H1 (cell line): ENCODE data around the gene EFEMP2. TPM values are rescaled to one million over a fixed set of nuclear protein-coding genes. Genes with fewer than 3 reads are reported as not detected.

ENCODE experiments used
- CTCF ChIA-PET: fragments of 300-600 bp; sonication (Branson Sonifier 250); formaldehyde crosslinking; loops from one replicate; lab custom pipeline; 2021; ENCODE audit not compliant: partially characterized antibody; lab: Charles Lee
- POLR2A ChIA-PET: fragments of 300-600 bp; sonication (Branson Sonifier 250); formaldehyde crosslinking; loops from one replicate; lab custom pipeline; 2021; ENCODE audit warnings: inconsistent platforms; ENCODE audit not compliant: partially characterized antibody; lab: Charles Lee
- DNase-seq, 2 experiments: peaks; one replicate each; pipeline versions ENCODE4 v3.0.0 to v3.0.0-alpha.2; 2010 to 2022; ENCODE audit warnings: low spot score in 2 of 2, low read depth in 1 of 2, mixed read lengths in 1 of 2
- FAIRE-seq: peaks from 2 replicates; lab custom pipeline; 2011; peaks lifted over from hg19 to GRCh38; lab: Jason Lieb, UNC
- H2AFZ ChIP-seq: 2 replicates; pipeline ENCODE4 v1.8.1; 2012; ENCODE audit warnings: low read length, inconsistent platforms
- H2AK5ac ChIP-seq: 2 replicates; pipeline ENCODE4 v1.6.1; 2013; ENCODE audit warnings: low read depth, low read length
- H2BK120ac ChIP-seq: replicated peaks from 2 replicates; pipeline ENCODE3; 2013; ENCODE audit warnings: low read depth, low read length, inconsistent platforms
- H2BK12ac ChIP-seq: 2 replicates; pipeline ENCODE4 v1.6.1; 2013; ENCODE audit warnings: low read depth, low read length
- H2BK15ac ChIP-seq: 2 replicates; pipeline ENCODE4 v1.6.1; 2013; ENCODE audit warnings: low read length
- H2BK20ac ChIP-seq: 2 replicates; pipeline ENCODE4 v1.6.1; 2013; ENCODE audit warnings: low read length
- H2BK5ac ChIP-seq: 2 replicates; pipeline ENCODE4 v1.6.1; 2013; ENCODE audit warnings: low read depth, low read length
- H3K14ac ChIP-seq: 2 replicates; pipeline ENCODE4 v1.6.1; 2013; ENCODE audit warnings: inconsistent platforms; ENCODE audit not compliant: insufficient read length
- H3K18ac ChIP-seq: 2 replicates; pipeline ENCODE4 v1.6.1; 2013; ENCODE audit warnings: low read length; ENCODE audit errors: extremely low read depth
- H3K23ac ChIP-seq: 2 replicates; pipeline ENCODE4 v1.6.1; 2013; ENCODE audit warnings: inconsistent platforms; ENCODE audit not compliant: insufficient read length
- H3K23me2 ChIP-seq: 2 replicates; pipeline ENCODE4 v1.6.1; 2013; ENCODE audit warnings: low read depth, low read length
- H3K27ac ChIP-seq: 2 replicates; pipeline ENCODE4 v1.6.1; 2011; ENCODE audit warnings: low read depth, low read length, inconsistent platforms
- H3K27me3 ChIP-seq, 4 experiments: replicated peaks in 1 of 4; 1 replicate in 1 of 4; 2 replicates in 3 of 4; pipeline versions ENCODE4 v1.6.1 to v1.8.1; 2011 to 2013; ENCODE audit warnings: low read length in 3 of 4, mild to moderate bottlenecking in 3 of 4, inconsistent platforms in 2 of 4, mixed read lengths in 2 of 4, moderate library complexity in 1 of 4; ENCODE audit not compliant: control insufficient read depth in 3 of 4, insufficient read depth in 3 of 4; ENCODE audit errors: extremely low read depth in 1 of 4
- H3K36me3 ChIP-seq, 4 experiments: 2 replicates each; pipeline versions ENCODE4 v1.6.1 to v1.8.1; 2011 to 2013; ENCODE audit warnings: mild to moderate bottlenecking in 4 of 4, low read length in 3 of 4, moderate library complexity in 2 of 4, control low read depth in 1 of 4, inconsistent platforms in 1 of 4; ENCODE audit not compliant: insufficient read depth in 4 of 4, control insufficient read depth in 2 of 4
- H3K4ac ChIP-seq: replicated peaks from 2 replicates; pipeline ENCODE3; 2013; ENCODE audit warnings: low read length, low read depth, mixed read lengths, inconsistent platforms; ENCODE audit not compliant: insufficient read length
- H3K4me1 ChIP-seq, 4 experiments: replicated peaks in 1 of 4; 1 replicate in 1 of 4; 2 replicates in 3 of 4; pipeline versions ENCODE4 v1.6.1 to v1.8.1; 2011 to 2013; ENCODE audit warnings: low read length in 3 of 4, inconsistent platforms in 2 of 4, mixed read lengths in 1 of 4; ENCODE audit not compliant: insufficient read depth in 4 of 4, control insufficient read depth in 3 of 4
- H3K4me2 ChIP-seq, 2 experiments: 2 replicates each; pipeline versions ENCODE4 v1.6.1 to v1.8.1; 2011 to 2013; ENCODE audit warnings: low read depth in 2 of 2, low read length in 2 of 2, control low read depth in 1 of 2, inconsistent platforms in 1 of 2, mild to moderate bottlenecking in 1 of 2; ENCODE audit not compliant: insufficient read depth in 1 of 2
- H3K4me3 ChIP-seq, 4 experiments: fragments of 200-600, 300-600 bp in 1 of 4; sonication (generic), shearing (Covaris generic), sonication (Bioruptor Twin) in 1 of 4; 2 replicates each; pipeline versions ENCODE4 v1.5.1 to v1.8.1; 2011 to 2016; ENCODE audit warnings: low read length in 4 of 4, low read depth in 3 of 4, control low read depth in 2 of 4, inconsistent platforms in 2 of 4, mild to moderate bottlenecking in 2 of 4, mixed read lengths in 1 of 4, moderate library complexity in 1 of 4; ENCODE audit not compliant: insufficient read depth in 2 of 4; ENCODE audit errors: extremely low read depth in 1 of 4
- H3K56ac ChIP-seq: replicated peaks from 2 replicates; pipeline ENCODE3; 2013; ENCODE audit warnings: low read depth, mild to moderate bottlenecking, mixed read lengths, low read length, inconsistent platforms; ENCODE audit not compliant: insufficient read length
- H3K79me1 ChIP-seq: 2 replicates; pipeline ENCODE4 v1.6.1; 2013; ENCODE audit warnings: low read depth, low read length, control low read depth
- H3K79me2 ChIP-seq, 2 experiments: 2 replicates each; pipeline versions ENCODE4 v1.6.1 to v1.8.1; 2012 to 2013; ENCODE audit warnings: low read length in 2 of 2, mild to moderate bottlenecking in 2 of 2, inconsistent platforms in 1 of 2; ENCODE audit not compliant: insufficient read depth in 2 of 2, control insufficient read depth in 1 of 2
- H3K9ac ChIP-seq, 4 experiments: replicated peaks in 1 of 4; 1 replicate in 1 of 4; 2 replicates in 3 of 4; pipeline versions ENCODE4 v1.6.1 to v1.8.1; 2011 to 2013; ENCODE audit warnings: low read depth in 3 of 4, low read length in 3 of 4, control low read depth in 2 of 4, mild to moderate bottlenecking in 2 of 4, moderate library complexity in 2 of 4, inconsistent platforms in 1 of 4; ENCODE audit errors: extremely low read depth in 1 of 4
- H3K9me3 ChIP-seq, 2 experiments: 2 replicates each; pipeline versions ENCODE4 v1.6.1 to v1.8.1; 2012 to 2013; ENCODE audit warnings: mild to moderate bottlenecking in 2 of 2, moderate library complexity in 2 of 2, control low read depth in 1 of 2, inconsistent platforms in 1 of 2, low read depth in 1 of 2, low read length in 1 of 2, mixed read lengths in 1 of 2; ENCODE audit not compliant: insufficient read depth in 2 of 2
- H4K20me1 ChIP-seq, 2 experiments: replicated peaks in 1 of 2; 2 replicates each; pipeline versions ENCODE3 to v1.8.1; 2011 to 2013; ENCODE audit warnings: inconsistent platforms in 2 of 2, low read length in 2 of 2, mild to moderate bottlenecking in 1 of 2; ENCODE audit not compliant: insufficient read depth in 2 of 2, control insufficient read depth in 1 of 2
- H4K5ac ChIP-seq: 2 replicates; pipeline ENCODE4 v1.6.1; 2013; ENCODE audit warnings: low read length, low read depth, mixed read lengths, inconsistent platforms; ENCODE audit not compliant: insufficient read length
- H4K8ac ChIP-seq: 2 replicates; pipeline ENCODE4 v1.8.0; 2013; ENCODE audit warnings: mild to moderate bottlenecking, moderate library complexity, low read length, inconsistent platforms; ENCODE audit not compliant: insufficient read depth; ENCODE audit errors: extremely low read depth
- H4K91ac ChIP-seq: replicated peaks from 2 replicates; pipeline ENCODE3; 2013; ENCODE audit warnings: low read length, mixed read lengths, inconsistent platforms; ENCODE audit not compliant: insufficient read length
- BCL11A ChIP-seq, 2 experiments: IDR thresholded peaks; one replicate each; pipeline ENCODE4 v1.6.1; 2011; ENCODE audit warnings: low read depth in 2 of 2, low read length in 2 of 2, mild to moderate bottlenecking in 2 of 2
- KDM5A ChIP-seq: fragments of 200-600 bp; IDR thresholded peaks from 2 replicates; pipeline ENCODE4 v1.7.1; 2012; ENCODE audit warnings: mild to moderate bottlenecking, low read length, inconsistent platforms, mixed read lengths
- MAX ChIP-seq: IDR thresholded peaks from 2 replicates; pipeline ENCODE4 v1.6.1; 2012; ENCODE audit warnings: inconsistent platforms
- NRF1 ChIP-seq: IDR thresholded peaks from 2 replicates; pipeline ENCODE4 v1.6.1; 2011; ENCODE audit warnings: mild to moderate bottlenecking, low read depth, low read length, improper control_type of control experiment
- SUZ12 ChIP-seq: fragments of 200-600 bp; sonication (generic); IDR thresholded peaks from 2 replicates; pipeline ENCODE4 v1.6.1; 2012; ENCODE audit warnings: mild to moderate bottlenecking, inconsistent platforms, low read length, moderate library complexity, mixed read lengths
- WGBS, 2 experiments: shearing (Covaris generic) in 1 of 2; methylation state at CpG; one replicate each; pipeline versions ENCODE4 v1.1.6 to v1.1.7; 2013 to 2015; ENCODE audit warnings: low lambda C conversion rate in 2 of 2, mixed read lengths in 2 of 2, inconsistent platforms in 1 of 2, low coverage in 1 of 2, missing lambda C conversion rate in 1 of 2; ENCODE audit not compliant: insufficient replicate concordance in 2 of 2, insufficient coverage in 1 of 2, insufficient read length in 1 of 2; ENCODE audit errors: extremely low coverage in 1 of 2, missing lambda C conversion rate in 1 of 2; 5-methylcytosine and 5-hydroxymethylcytosine counted together
- polyA plus RNA-seq, 7 experiments: library from polyadenylated mRNA; depleted of rRNA in 3 of 7; stranded (reverse) in 5 of 7; unstranded in 2 of 7; fragments of >200 nt in 5 of 7; fragments of 200-250 nt in 2 of 7; gene quantifications; 1 replicate in 5 of 7; 2 replicates in 1 of 7; 4 replicates in 1 of 7; pipeline versions ENCODE4 v1.2.1 to v1.2.3, GENCODE V29; 2011 to 2013; ENCODE audit warnings: missing spikeins in 2 of 7, mixed read lengths in 2 of 7
- total RNA-seq: library from RNA; stranded (reverse); fragmentation: NEBNext Ultra II Directional; extraction: Animal tissue kit (Norgen Biotek cat#: 25700); gene quantifications from 2 replicates; pipeline ENCODE4 v1.2.1, GENCODE V29; 2021

Gene EFEMP2
- total and polyA plus RNA-seq, 2 of the 8 experiments (the other 6 are each of a cell fraction or from before 2014, with no cell fraction given), result 8.8 to 17.2 TPM

GRCh38 chr11:65880844-65881421 is 8.3 kb upstream of the EFEMP2 start:
- Histone ChIP-seq H3K27ac (no peak overlapping the region), H3K56ac (no peak overlapping the region), H3K27me3 (peaks cover 0 to 3% (median 0%) of the 10 kb centered on the region in 4 experiments; a peak in 1 of 7 replicates), H3K79me1 (no peaks in the 10 kb centered on the region), H4K8ac (no peak overlapping the region), H4K91ac (no peak overlapping the region), H2BK15ac (no peak overlapping the region), H3K9me3 (no peaks in the 10 kb centered on the region), H4K20me1 (peaks cover 5 to 6% of the 10 kb centered on the region in 2 experiments), H2BK120ac (no peak overlapping the region), H2BK20ac (no peak overlapping the region), H3K36me3 (peaks cover 8 to 22% (median 12%) of the 10 kb centered on the region in 4 experiments; a peak in 7 of 8 replicates), H4K5ac (no peak overlapping the region), H2BK5ac (no peak overlapping the region), H3K4ac (no peak overlapping the region), H3K23me2 (no peaks in the 10 kb centered on the region), H2AFZ (no peak overlapping the region), H3K4me1 (peaks cover 0 to 2% (median 0%) of the 10 kb centered on the region in 4 experiments; a peak in 1 of 7 replicates), H3K18ac (no peak overlapping the region), H3K23ac (no peak overlapping the region), H3K4me3 (no peak overlapping the region), H3K79me2 (no peaks in the 10 kb centered on the region), H2AK5ac (no peak overlapping the region), H3K4me2 (no peak overlapping the region), H3K14ac (no peak overlapping the region), H3K9ac (no peak overlapping the region), H2BK12ac (no peak overlapping the region)
- ChIA-PET CTCF (interaction anchor here (0.6 to 19.6 kb wide), 9 partner anchors 10 to 253 kb away, joined by 3 to 283 read pairs (median 4); partner anchors contain the start of genes CCDC85B and MUS81), POLR2A (interaction anchor here (1.1 to 39.7 kb wide), 5 partner anchors 9 to 243 kb away, joined by 4 to 1071 read pairs (median 4); partner anchors contain the start of genes CCDC85B, CFL1, EFEMP2 and MUS81)
- 85% methylated on average over 4 of the region's 7 CpGs; no CpG with 5 or more reads in 1 of the 2 experiments for WGBS, 2 experiments
- FAIRE-seq (no peak), DNase-seq (no peak)
- TF ChIP-seq SUZ12 (no peak), NRF1 (no peak), MAX (no peak), BCL11A (IDR thresholded peaks at IDR 0.05; ENCODE audit: low read depth in 2 of 2, low read length in 2 of 2) (no peak), KDM5A (no peak)
- TF ChIP-seq, all 59 proteins: peak for 0
